ENCODE data around the gene TNS4.
"Not testable (repeated sequence)": the region's sequence is repeated elsewhere in the genome, so short reads cannot be mapped to it uniquely, and the experiment has no call there.

DNA sequence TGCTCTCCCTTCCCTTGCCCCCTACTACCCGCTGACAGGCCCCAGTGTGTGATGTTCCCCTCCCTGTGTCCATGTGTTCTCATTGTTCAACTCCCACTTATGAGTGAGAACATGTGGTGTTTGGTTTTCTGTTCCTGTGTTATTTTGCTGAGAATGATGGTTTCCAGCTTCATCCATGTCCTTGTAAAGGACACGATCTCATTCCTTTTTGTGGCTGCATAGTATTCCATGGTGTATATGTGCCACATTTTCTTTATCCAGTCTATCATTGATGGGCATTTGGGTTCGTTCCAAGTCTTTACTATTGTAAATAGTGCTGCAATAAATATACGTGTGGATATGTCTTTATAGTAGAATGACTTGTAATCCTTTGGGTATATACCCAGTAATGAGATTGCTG lies 45.1 kb upstream of the TNS4 start:
- TF ChIP-seq CTCF, POLR2A (IDR thresholded peaks at IDR 0.05): not testable (repeated sequence)

Data from esophagus squamous epithelium (tissue), 4 donors.